GM18907 (cell line): ENCODE measurements around the gene COMMD6.
A peak's percentile ranks its signal among the peaks of the same experiment; 100 is the strongest.
"Not testable (repeated sequence)": the region's sequence is repeated elsewhere in the genome, so short reads cannot be mapped to it uniquely, and the experiment has no call there.

Source experiments
- ATAC-seq: cut with Tn5 transposase; IDR thresholded peaks from one replicate; pipeline ENCODE4 v1.9.1; 2021; ENCODE audit warnings: mild to moderate bottlenecking, moderate library complexity; ENCODE audit not compliant: unreplicated experiment

Gene COMMD6

DNA sequence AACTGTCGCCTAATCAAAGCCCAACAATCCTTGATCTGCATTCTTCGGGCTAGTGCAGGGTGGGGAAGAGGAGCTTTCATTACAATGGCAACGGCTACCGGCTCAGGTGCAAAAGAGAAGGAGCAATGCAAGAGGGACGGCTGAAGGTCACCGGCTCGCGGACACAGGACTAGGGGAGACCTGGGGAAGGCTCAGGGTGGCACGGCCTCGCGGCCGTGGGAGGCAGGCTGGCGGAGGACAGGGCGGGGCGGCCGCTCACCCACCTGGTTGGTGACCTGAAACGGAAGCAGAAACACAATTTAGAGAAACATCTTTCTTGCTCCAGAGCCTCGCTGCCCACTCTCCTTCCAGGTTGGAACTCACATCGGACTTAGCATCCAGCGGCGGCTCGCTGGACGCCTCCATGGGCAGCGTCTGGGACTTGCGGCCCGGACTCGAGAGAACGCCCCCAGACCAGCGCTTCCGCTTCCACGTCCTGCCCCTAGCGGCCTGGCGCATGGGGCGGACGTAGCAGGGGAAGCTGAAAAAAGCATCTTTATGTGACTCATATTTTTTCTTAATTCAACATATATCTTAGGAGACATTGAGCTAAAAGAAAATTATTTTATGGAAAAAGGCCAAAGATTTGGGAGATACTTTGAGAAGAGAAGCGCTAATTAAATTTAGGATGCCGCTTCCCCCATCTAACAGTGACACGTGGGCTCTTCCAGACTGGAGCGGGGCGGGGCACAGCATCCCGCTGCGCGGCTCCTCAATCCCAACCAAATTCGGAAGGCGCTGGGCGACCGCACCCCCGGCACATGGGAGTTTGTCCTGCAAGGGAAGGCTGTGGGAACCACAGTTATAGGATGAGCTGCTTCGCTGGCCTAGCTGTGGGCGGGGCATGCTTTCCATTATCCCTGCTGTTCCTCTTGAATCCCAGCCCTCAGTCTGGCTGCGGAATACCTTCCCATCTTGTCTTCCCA, at the start of gene COMMD6:
Gene COMMD6, minus strand, starts transcription at position 441 of the 965 bp plus-strand sequence. Its CDS starts 36 bp downstream, at position 405.
- ATAC-seq: peak; percentile 99

DNA sequence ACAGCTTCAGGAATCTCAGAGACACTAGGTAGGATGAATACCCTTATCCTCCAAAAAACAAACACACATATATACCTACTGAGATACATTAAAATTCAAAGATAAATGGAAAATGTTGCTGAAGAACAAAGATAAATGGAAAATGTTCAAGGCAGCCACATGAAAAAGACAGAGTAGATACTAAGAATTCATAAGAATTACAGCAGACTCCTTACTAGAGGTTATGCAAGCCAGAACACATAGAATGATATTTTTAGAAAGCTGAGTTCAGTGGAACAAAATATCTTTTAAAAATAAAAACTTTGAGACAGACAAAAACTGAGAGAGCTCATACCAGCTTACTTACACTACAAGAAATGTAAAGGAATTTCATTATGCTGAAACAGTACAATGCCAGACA, 47.5 kb upstream of the COMMD6 start:
- no peak for ATAC-seq

DNA sequence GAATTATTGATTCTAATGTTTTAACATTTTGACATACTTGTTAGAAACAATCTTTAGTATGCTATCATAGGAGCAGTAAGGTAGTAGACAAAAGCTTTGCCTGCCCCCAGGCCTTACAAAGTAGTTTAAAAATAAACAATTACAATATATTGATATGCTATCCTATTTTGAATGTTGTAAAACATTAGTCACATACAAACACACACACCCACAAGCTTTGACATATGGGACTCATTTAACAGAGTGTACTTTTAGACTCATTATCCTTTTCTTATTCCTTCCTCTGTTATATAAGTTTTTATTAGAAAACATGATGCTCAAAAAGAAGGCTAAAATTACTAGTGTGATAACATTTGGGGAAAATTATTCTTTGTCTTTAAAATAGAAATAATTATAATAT, 45.5 kb upstream of the COMMD6 start:
- ATAC-seq: no peak

DNA sequence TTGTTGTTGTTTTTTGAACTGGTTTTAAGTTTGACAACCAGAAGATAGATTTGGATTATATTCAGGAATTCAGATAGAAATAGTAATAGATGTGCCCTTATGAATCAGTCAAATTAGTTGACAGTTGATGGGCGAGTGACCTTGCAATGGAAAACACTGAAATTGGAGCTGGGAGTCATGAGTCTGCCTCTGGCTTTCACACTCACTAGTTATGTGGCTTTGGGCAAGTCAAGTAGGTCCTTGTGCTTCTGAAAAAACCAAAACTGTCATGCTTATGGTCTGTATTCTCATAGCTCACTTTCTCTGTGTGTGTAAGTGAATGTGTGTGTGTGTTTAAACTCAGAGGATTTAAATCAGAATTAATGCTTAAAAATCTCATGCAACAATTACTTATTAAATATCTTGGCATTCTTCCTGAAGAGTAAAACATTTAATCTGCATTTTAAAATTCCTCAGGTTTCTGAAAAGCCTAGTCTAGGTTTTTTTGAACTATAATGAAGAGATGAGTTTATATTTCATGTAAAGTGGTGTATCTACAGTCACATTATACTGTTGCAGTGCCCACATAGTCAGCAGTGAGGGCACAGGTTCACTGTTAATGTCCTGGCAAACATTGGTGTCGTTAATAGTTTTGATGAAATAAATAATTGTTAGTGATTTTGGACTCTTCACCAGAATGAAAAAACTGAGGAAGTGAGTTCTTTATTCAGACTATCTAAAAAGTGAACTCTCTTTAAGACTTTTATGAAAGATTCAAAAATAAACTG, 44.4 kb upstream of the COMMD6 start:
- no peak for ATAC-seq

DNA sequence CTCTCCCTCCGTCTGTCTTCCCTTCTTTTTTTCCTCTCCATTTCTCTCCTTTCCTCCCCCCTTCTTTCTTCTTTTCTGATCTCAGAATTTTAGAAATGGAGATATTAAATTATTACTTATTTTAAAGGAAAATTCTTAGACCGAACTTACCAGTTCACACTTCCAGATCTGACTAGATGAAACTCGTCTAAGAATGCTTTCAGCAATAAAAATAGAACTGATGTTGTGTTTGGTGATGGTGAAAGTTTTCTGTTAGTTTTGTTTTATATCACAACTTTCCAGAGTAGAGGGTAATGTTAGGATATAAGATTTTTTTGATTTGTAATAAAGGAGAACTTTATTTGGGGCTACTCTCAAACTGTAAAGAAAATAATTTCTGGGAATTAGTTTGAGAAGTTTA, 41.9 kb upstream of the COMMD6 start:
- peak; percentile 50 for ATAC-seq

DNA sequence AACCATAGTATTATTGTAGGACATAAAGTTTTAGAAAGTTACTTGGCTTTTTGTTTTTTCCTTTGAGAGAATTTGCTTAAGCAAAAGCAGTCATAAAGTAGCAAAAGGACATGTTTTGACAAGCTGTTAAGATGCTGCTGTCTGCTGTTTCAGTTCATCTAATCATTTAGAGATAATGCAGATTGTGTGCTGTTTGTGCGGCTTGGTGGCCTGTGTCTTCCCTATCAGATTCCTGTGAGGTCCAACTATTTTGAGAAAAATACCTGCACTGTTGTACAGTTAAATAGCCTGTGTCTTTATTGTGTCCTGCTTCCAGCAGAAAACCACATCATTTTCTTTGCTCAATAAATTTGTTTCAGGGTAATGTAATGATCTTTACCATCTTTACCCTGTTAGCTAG, 31.9 kb upstream of the COMMD6 start:
- no peak for ATAC-seq

- ATAC-seq: no peak
Measured at GRCh38 chr13:75566658-75567057, 29.0 kb upstream of the COMMD6 start.

- ATAC-seq: no peak
Measured at GRCh38 chr13:75558145-75558840, 20.7 kb upstream of the COMMD6 start.

- ATAC-seq: no peak
Measured at GRCh38 chr13:75556961-75557360, 19.3 kb upstream of the COMMD6 start.

GRCh38 chr13:75555836-75556235, 18.2 kb upstream of the COMMD6 start:
- no peak for ATAC-seq

GRCh38 chr13:75554981-75555380, 17.3 kb upstream of the COMMD6 start:
- no peak for ATAC-seq

DNA sequence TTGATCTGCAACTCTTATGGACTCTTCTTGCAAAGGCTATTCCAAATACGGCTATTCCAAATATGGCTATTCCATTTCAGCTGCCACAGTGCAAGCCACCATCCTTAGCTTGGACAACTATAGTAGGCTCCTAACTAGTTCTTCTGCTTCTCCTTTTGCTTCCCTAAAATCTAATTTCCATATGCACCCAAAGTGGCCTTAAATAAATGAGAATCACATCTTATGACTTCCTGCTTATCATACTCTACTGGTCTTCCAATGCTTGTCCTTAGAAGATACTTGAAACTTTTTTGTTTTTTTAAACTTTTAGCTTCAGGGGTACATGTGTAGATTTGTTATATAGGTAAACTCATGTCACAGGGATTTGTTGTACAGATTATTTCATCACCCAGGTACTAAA, 16.8 kb upstream of the COMMD6 start:
- ATAC-seq: no peak

GRCh38 chr13:75550159-75550567, 12.5 kb upstream of the COMMD6 start:
- ATAC-seq: peak; percentile 14

DNA sequence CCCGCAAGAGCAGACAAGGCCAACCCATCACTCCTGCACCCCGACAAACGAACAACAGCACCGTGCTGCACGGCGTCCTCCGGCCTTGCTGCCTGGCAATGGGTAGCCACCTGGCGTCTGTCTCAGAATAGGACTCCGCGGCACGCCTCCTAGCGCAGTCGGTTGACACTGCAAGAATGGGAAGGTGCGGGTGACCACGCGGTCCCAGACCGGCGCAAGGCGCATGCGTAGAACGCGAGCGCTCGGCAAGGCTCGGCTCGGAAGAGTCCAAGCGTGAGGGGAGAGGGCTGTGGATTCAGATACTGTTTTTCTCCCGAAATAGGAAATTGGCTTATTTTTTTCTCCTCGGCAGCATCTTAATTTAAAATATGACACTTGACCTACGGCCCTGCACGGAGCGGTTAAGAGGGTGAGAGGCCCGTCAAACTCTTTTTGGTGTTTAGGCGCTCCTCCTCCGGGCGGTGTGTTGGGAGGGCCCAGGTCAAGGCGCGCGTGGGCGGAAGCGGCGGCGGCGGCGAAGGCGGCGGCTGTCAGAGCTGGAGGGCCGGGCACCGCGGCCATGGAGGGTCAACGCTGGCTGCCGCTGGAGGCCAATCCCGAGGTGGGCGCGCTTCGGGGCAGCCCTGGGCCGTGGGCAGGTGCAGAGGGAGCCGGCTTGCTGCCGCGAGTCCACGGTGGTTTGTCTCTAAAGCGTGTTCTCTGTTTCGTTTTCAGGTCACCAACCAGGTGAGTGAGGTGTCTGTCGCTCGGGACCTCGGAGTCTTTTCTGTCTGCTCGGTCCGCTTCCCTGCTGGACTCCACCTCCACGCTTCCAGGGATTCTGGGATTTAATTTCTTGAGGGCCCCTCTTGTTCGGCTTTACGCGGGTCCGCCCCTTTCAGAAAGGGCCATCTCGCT, 11.9 kb upstream of the COMMD6 start, which contains the start of gene UCHL3:
Gene UCHL3, plus strand, starts transcription at position 530 of the 897 bp plus-strand sequence. Its CDS starts 30 bp downstream, at position 560.
- ATAC-seq: peak; percentile 98

DNA sequence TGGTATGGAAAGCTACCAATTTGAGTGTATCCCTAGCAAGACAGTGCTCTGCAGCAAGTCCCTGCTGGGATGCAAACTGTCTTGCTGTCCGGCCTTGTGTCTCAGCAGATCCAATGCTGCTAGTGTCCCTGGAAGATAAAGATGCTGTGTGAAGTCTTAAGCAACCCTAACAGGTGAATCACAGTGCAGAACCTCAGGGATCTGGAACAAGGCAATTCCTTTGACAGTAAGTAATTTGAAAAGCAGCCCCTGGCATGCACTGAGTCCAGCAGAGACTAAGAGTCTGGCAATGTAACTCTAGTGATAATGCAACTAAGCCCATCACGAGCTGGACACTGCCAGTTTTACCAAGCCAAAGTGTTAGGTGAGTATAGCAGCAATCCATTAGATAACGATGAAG, 10.3 kb upstream of the COMMD6 start:
- no peak for ATAC-seq

GRCh38 chr13:75545386-75545785, 7.7 kb upstream of the COMMD6 start:
- not testable (repeated sequence) for ATAC-seq

- ATAC-seq: no peak
Measured at GRCh38 chr13:75544681-75545330, 7.2 kb upstream of the COMMD6 start.

DNA sequence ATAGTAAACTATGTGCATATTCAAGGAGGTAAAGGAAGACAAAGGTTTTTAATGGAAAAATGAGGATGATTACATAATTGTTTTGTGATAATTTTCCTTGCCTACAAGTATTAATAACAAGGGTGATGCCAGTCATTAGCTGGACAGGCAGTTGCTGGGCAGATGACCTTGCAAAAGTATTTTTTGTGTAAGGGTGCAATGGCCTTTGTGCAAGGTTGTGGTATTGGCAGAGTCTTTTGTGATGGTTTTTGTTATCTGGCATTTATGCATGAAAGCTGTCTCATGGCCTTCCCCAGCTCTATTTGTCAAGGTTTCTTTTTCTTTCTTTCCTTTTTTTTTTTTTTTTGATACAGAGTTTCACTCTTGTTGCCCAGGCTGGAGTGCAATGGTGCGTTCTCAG, 4.3 kb upstream of the COMMD6 start:
- no peak for ATAC-seq

DNA sequence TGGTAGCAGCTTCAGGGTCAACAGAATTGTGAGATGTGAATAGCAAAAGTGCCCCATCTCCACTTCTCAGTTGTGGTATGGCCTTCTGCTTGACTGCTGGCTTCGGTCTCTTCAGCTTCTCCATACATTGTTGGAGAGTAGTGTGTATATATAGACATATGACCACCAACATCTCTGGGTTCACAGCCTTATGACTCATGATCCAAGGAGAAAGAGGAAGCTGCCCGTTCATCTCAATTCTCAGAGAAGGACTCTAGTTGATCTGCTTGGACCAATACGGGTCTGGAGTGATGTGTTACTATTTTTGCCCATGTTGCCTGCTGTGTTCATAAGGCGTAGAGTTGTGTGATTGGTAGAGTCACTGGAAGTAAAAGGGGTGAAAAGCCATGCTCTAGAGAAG, 3.6 kb upstream of the COMMD6 start:
- ATAC-seq: no peak

GRCh38 chr13:75533861-75534260, 3.8 kb downstream of the COMMD6 start:
- no peak for ATAC-seq
